CD4-positive, alpha-beta T cell treated with Interferon alpha-2 for 1 hour (primary cell): ENCODE results near the gene CNPY1.
"Not testable (repeated sequence)": the region's sequence is repeated elsewhere in the genome, so short reads cannot be mapped to it uniquely, and the experiment has no call there.

Experiments
- DNase-seq, 2 donors: peaks; one replicate each; pipeline ENCODE4 v3.0.0-alpha.2; 2020 to 2022

Gene CNPY1

DNA sequence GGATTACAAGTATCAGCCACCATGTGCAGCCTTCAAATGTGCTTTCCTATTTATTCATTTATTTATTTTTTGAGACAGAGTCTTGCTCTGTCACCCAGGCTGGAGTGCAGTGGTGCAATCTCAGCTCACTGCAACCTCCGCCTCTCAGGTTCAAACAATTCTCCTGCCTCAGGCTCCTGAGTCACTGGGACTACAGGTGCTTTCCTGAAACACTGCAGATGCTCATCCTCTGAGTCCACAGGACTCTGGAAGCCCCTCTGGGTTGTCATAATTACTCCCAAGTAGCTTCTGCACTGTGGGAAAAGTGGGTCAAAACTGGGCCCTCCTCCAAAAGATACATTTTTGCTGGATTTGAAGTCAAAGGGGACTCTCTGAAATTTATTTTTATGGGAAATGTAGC is at the start of gene CNPY1:
Gene CNPY1, minus strand, starts transcription at position 111 of the 400 bp plus-strand sequence. CDS start 630 bp downstream, outside the sequence.
- not testable (repeated sequence) for DNase-seq

DNA sequence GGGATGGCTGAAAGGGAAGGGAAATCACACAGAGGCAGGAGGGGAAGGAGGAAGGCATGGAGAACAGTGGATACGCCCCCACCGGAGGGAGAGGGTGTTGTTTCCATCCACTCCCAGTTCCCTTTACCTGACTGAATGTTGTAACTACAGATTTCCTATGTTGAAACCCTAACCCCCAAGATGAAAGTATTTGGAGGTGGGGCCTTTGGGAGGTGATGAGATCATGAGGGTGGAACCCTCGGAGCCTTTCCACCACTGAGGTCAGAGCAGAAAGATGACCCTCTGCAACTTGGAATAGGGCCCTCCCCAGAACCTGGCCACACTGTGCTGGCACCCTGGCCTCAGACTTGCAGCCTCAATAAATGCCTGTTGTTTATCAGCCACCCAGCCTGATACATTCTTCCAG is 48.6 kb upstream of the CNPY1 start:
- DNase-seq: no peak

- DNase-seq: no peak
These were observed 47.9 kb upstream of the CNPY1 start for GRCh38 chr7:155594163-155594732.

GRCh38 chr7:155593461-155594162 is 47.3 kb upstream of the CNPY1 start:
- no peak for DNase-seq

DNA sequence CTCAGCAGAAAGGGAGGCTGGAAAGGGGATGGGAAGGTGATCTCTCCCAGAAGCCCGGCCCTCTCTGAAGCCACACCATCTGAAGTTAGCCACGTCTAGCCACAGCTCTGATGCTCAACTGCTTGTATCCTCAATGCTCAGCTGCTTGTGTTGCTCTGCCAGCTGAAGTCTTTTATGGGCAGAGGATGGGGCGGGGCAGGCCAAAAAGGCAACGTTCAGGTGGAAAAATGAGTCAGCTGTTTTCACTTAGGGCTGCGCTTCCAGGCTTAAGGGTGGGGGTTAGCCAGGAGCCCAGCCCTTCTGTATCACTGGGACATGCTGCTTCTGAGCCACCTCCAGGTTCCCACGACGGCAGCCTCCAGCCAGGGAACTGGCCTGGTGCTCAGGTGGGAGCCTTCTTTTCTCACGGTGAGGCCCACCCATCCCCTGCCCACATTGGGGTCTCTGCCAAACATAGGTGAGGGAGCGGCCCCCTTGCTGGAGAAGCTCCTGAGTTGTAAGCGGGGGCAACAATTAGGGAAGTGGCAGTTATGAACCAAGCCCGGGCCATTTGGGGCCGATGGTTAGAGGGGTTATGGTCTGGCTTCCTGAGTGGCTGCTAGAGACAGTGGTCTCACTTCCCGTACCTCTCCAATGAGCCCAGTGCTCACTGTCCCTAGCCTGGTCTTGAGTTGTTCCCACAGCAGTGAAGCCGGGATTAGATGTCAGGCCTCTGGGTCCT is 44.9 kb upstream of the CNPY1 start:
- DNase-seq: no peak

GRCh38 chr7:155590215-155591018 is 44.1 kb upstream of the CNPY1 start:
- DNase-seq: peak; percentile 36 to 80

DNA sequence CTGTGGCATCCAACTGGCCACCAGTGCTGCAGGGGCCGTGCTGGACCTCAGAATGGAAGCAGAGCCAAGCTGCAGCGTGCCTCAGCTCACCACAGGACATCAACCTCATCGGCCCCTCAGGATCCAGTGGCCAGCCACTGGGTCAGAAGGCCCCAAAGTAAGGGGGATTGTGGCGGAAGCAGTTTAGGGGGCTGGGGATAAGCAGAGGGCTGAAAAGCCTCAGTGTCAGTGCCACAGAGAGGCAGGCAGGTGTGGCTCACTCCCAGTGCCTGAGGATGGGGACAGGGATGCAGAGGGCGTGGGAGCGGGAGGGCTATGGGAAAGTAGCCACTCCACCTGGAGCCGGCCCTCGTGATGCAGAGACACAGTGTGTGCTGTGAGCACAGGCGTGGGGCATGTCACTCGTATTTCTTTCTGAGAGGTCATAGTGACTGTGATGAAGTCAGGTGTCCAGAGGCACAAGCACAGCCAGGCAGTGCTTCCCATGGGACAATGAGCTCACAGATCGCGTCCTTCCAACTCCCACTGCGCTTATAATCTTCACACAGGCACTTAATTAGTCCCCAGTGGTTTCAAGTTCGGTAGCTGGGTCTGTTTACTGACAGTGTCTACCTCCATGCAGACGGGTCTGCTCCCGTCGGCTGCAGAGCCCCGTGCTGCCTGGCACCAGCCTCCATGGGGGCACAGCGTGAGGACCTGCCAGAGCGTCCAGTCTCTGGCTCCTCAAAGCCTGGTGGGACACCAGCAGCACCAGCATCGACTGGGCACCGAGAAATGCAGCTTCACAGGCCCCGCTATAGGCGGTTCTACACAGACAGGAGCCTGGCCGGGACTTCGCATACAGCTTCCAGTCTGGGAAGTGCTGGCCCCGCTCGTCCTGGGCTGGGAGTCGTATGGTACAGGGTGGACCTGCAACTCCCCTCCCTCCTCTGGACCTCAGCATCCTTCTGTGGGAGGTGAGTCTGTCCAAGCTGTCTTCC is 42.9 kb upstream of the CNPY1 start:
- no peak for DNase-seq

DNA sequence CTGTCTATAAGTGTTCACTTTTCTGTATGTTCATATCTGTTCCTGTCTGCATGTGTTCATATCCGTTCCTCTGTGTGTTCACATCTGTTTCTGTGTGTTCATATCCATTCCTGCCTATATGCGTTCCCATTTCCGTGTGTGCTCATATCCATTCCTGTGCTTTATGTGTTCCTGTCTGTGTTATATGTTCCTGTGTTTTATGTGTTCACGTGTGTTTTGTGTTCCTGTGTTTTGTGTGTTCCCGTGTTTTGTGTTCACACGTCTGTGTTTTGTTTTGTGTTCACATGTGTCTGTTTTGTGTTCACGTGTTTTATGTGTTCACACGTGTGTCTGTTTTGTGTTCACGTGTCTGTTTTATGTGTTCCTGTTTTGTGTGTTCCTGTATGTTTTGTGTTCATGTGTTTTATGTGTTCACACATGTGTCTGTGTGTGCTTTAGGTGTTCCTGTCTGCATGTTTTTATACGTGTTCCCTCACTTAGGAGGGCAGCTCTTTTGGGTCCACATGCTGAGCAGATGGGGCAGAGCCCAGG is 42.2 kb upstream of the CNPY1 start:
- DNase-seq: no peak

DNA sequence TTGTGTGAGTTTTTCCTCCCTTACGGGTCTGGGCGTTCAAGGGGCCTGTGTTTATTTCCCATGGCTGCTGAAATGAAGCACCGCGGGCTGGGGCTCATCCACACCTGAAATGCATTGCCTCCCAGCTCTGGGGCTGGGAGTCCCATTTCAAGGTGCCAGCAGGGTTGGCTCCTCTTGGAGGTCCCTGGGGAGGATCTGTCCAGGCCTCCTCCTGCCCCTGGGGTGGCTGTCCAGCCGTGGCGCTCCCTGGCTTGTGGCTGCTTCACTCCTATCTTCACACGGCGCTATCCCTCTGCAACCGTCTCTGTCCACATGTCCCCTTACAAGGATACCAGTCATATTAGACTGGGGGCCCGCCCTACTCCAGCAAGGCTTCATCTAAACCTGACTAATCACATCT is 41.1 kb upstream of the CNPY1 start:
- no peak for DNase-seq

- no peak for DNase-seq
These were observed 40.6 kb upstream of the CNPY1 start for GRCh38 chr7:155586843-155587440.

GRCh38 chr7:155585951-155586350 is 39.6 kb upstream of the CNPY1 start:
- no peak for DNase-seq

- DNase-seq: no peak
These were observed 39.2 kb upstream of the CNPY1 start for GRCh38 chr7:155585532-155585895.

DNA sequence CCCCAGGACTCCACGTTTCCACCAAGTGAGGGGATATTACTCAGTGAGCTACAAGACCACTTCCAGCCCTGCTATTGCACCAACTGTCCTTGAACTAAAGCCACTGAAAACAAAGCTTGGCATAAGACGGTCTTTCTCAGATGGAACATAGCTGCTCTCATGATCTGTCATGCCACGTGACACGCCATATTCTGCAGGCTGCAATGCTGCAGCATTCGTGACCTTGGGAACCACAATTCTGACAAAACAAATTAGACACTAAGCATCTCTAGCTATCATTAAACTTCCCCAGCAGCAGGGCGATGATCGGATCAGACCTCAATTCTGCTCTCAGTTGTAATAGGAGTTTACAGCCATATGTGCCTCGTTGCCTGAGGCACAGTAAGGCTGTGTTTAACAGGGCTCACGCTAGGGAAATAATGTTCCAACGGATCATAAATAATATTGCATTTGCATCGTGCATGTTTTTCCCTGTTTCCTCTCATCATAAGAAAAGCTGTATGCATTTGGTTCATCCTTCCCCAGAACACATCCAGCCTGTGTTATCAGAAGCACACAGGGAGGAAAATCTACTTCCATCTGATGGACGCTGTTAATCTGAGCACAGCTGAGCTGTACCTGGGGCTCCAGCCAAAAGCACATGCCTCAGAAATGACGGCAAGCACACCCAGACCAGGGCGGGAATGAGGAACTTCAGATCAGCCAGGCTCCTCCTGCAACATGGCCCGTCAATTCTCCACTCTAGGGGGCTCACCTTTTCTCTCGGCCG is 38.6 kb upstream of the CNPY1 start:
- no peak for DNase-seq

DNA sequence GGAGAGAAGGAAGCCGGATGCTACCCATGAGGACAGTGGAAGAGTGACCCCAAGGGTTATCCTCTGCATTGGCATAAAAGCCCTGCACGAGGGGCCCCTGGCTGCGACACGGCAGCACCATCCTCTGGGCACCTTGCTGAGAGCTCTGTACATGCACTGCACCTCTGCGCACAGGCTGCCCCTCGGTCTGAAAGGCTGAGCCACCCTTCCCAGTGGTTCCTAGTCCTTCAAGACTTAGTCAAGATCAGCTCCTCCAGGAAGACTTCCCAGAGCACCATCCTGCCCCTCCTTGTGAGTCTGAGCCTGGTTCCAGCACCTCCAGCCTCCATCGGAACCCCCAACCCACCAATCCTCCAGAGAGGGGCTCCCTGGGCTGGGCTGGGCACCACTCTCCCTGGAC is 37.9 kb upstream of the CNPY1 start:
- DNase-seq: no peak

DNA sequence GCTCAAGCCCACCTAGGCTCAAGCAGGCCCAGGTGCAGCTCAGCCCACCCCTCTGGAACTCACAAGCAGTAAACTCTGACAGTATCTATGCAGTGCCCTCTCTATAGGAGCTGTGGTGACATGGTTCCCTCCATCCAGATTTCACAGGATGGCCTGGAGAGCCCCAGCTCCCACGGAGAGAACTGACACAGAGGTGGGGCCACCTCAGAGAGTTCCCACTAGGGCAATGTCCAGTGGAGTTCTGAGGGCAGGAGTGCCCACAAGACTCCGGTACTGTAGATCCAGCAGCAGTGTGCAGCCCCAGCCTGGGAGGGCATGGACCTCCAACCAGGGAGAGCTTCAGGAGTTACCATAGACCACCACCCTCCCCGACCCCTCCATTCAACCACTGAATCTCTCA is 37.3 kb upstream of the CNPY1 start:
- no peak for DNase-seq

GRCh38 chr7:155581954-155582353 is 35.6 kb upstream of the CNPY1 start:
- no peak for DNase-seq

DNA sequence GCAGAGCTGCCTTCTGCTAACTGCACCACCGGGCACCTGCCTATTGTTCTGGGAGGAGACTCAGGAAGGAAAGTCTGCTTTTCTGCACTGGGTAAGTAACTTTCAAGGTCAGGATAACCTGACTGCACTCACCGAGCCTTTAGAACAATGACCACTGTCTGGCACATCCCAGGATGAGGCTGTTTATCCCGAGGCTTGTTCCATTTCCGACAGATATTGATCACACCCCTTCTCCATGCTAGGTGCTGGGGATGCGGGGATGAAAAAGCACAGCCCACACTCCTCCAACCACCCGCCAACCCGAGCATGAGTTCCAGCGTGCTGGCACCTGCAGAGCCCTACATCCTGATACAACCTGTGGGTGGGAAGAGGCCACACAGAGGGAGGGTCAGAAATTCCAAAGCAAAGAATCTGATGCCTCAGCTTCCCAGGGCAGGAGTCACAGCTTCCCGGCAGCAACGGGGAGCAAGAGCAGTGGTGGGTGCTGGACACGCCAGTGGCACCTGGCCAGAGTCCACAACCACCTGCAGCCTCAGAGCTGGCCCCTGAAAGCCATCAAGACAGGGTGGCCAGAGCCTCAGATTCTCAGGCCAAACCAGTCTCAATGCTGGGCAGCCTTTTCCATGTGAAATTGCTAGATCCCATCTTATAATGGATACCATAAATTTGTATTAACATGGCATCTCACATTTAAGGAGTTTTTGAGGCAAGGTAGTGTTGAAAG is 34.9 kb upstream of the CNPY1 start:
- DNase-seq: no peak

DNA sequence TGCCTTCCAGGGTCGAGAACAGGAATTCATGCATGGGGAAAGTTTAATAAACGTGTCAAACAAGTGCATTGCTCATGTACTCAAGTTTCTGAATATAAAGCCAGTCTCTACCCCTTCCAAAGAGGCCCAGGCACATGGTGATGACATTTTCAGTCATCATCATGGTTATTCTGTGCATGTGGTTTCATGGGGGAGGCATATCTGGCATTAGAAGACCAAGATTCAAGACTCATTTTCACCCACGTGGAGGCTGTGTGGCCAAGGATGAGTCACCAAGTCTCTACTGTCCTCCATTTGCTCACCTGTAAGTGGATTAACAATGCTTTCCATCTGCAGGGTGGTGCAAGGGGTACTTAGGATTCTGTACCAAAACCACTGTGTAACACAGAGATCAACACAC is 34.0 kb upstream of the CNPY1 start:
- DNase-seq: no peak

- DNase-seq: no peak
These were observed 33.2 kb upstream of the CNPY1 start for GRCh38 chr7:155579565-155579964.

GRCh38 chr7:155578016-155578415 is 31.7 kb upstream of the CNPY1 start:
- DNase-seq: no peak
